HuH-7 (cell line): ENCODE results near the gene ACTRT2.

ENCODE experiments used
- DNase-seq: peaks from one replicate; pipeline ENCODE4 v3.0.0; 2011; ENCODE audit warnings: low spot score

Gene ACTRT2

DNA sequence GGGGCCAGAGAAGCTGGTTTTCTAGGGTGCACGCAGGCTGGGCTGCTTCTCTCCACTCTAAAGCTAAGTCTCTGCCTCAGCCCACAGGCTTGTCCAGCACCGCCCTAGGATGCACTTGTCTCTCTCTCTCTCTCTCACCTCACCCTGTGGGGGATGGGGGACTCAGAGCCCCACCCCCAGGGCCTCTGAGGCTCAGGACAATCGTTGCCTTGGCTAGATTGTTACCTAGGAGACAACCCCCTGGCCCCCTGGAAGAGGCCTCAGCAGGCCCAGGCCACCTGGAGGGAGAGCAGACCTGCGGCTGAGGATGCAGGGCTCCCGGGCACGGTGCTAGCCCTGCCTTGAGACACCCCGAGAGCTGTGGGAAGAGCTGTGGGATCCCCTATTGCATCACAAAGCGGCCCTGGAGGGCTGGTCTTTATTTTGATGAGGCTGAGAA, at the start of gene ACTRT2:
TSS of gene ACTRT2 (plus strand) at position 235 of the 439 bp plus-strand sequence. CDS start 220 bp downstream, outside the sequence.
- DNase-seq = no peak

DNA sequence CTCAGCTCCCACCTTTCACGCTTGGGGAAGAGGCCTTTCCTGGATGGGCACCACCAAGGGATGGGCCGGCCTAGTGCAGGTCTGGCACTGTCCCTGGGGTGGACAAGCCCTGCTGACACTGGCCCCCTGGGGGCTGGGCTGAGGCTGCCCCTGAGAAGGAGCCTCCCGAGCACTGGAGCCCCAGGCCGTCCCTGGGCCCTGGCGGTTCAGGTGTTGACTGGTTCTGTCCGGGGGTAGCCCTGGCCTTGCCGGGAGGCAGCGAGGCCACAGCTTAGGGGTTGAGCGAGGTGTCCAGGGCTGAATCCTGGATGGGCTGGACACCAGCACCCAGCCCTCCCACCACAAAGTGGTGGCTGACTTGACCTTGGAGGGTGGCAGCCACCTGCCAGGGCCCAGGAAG, 49.7 kb upstream of the ACTRT2 start:
- DNase-seq = no peak

GRCh38 chr1:2972011-2972878, 49.0 kb upstream of the ACTRT2 start:
- no peak for DNase-seq

DNA sequence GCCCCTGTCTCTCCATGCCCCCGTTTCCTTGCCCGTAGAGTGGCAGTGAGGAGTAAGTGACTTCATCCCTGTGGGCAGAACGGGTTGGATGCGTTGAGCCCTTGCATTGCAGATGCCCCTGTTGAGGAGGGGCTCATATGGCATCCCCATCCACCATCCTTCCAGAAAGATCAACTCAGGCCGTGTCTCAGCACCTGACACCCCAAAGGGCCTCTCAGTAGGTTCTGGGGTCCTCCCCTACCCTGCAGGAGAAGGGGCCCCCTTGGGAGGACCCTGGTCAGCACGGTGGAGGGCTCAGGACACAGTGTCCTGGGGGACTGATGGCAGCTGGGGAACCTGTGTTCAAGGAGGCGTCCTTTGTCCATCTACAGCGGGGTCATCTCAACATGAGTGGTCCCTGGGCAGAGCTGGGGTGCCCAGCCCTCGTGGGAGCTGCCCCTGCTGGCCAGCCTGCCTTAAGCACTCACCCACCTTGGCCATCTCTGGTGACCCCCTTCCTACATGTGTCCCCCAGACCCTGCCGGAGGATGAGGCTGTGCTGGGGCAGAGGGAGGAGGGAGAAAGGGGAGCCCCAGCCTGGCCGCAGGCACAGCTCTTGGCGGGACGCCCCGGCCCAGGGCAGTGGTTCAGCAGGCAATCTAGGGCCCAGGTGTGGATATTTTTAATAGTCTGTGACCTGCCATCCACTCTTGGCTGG, 48.2 kb upstream of the ACTRT2 start:
- no peak for DNase-seq

- no peak for DNase-seq
These were observed 47.4 kb upstream of the ACTRT2 start for GRCh38 chr1:2973601-2974593.

DNA sequence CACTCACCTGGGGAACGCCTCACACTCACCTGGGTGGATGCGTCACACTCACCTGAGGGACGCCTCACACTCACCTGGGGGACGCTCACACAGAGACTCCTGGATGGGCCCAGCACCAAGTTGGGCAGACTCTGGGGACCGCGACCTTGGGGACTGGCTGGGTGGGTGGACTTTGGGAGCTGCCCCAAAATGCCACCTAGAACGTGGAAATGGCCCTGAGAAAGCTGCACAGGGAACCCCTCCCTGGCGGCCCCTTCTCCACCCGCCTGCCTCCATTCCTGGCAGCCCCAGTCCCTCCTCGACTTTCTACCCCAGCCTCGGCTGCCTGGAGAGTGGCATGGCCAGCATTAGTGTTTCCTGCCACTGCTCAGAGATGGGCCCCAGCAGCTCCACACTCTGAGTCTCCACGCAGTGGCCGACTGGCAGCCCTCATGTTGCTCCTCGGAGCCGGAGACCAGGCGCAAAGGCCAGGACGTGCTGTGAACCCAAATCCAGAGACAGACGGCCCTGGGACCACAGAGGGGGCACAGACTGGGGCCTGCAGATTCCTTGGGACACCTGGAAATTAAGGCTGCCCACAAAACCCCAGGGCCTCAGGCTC, 46.5 kb upstream of the ACTRT2 start:
- no peak for DNase-seq

DNA sequence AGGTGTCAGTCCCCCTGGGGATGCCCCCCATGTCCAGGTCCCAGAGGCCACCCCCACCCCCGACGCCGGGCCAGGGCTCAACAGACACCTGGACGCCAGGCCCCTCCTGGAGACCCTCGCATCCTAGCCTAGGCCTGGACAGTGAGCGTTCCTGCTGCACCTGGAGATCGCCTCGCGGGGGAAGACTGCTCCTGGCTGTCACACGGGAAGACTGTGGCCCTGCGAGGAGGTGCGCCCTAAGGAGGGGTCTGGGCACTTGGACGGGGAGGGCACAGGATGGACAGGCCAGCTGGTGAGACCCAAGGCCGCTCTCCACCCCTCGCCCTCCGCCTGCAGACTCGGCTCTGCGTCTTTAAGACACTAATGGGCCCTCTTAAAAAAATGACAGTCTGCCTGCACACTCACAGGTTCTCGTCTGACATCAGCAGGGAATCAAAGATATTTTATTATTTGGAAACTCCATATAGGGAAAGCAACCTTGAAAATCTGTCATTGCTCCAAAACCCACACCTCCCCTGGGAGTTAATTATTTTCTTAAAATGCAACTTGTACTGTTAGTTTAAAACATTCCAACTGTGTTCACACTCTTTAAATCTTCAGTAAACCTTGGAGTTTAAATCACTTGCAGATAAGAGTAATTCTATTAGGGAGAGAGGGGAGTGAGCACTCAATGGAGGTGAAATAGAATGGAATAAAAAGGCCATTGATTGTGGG, 45.6 kb upstream of the ACTRT2 start:
- DNase-seq = no peak

- DNase-seq = no peak
These were observed 45.1 kb upstream of the ACTRT2 start for GRCh38 chr1:2976180-2976562.

GRCh38 chr1:2977886-2978611, 43.2 kb upstream of the ACTRT2 start:
- DNase-seq = no peak

DNA sequence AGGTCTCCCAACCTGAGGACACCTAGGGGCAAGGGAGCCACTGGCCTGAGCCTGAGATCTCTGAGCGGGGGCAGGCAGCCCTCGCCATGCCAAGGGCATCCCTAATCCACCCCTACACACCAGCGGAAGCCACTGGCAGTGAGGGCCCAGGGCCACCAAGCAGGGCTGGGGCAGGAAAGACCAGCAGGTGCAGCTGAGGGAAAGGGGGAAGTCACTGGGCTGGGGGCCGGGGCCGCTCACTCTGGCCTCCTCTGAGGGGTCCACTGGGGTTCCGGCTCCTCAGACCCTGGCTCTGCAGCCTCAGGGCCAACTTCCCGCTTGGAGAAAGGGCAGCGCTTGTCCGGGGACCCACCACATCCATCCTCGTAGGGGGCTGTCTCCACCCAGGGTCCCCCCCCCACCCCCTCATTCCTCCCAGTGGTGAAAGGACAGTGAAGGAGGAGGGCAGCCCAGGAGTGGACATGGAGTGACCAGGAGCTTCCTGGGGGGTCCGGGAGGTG, 42.5 kb upstream of the ACTRT2 start:
- DNase-seq = no peak

DNA sequence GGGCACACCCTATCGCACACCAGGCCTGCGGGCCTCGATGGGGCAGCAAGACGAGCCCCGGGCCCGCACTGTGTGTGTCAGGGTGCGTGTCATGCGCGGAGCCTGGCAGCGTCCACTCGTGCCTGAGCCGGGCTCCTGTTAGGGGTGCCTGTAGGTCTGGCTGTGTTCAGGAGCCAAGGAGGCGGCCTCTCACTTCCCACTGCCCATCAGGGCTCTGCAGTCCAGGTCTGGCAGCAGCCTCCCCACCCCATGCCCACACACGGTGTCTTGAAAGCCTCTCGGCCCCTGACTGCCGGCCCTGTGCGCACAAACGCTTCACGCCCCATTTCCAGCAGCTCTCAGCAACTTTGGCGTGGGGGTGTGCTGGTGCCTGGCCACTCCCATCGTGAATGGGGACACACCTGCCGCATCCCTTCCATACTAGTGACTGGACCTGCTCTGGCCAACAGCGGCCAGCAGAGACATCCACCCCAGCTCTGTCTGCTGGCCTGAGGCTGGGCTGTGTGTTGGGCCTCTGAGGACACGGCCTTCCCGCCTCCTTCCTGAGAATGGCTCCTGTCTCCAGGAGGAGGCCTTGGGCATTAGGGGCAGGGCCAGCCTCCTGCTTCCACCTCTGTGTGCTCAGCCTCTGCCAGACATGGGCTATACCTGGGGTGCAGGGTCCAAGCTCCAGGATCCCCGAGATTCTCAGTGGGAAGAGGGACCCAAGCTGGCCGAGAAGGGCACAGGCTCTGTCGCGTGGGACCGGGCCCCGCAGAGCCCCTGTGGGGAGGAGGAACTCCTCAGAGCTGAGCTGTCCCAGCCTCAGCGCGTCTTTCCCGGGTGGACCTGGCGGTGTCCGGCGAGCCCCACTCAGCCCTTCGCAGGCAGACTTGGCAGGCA, 41.8 kb upstream of the ACTRT2 start:
- no peak for DNase-seq

DNA sequence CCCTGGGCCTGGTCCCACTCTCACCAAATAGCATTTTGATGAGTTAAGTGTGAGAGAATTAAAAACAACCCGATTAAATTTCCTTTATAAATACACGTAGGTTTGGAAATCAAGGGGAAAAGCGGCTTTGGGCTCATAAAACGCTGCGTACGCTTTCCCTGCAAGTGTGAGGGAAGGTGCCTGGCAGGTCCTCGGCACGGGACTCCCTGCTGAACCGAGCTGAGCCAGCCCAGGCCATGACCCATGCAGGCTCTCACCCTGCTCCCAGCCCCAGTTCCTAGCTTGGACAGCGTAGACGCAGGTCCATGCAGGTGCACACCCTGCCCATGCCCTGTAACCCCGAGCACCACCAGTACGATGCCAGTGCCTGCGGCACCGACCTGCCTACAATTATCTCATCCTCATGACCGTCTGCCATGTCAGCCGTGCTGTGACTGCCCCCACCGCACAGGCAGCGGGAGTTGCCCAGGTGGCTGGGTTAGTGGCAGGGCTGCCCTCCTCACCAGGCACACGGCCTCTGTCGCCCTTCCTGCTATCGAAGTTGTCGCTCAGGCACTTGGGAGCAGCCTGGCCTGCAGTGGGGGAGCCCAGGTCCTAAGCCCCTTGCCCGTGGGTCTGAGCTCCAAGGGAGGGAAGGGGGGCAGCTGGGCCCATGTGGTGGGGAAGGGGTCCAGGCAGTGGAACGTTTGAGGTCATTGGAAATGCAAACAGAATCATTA, 41.0 kb upstream of the ACTRT2 start:
- no peak for DNase-seq

- no peak for DNase-seq
These were observed 40.4 kb upstream of the ACTRT2 start for GRCh38 chr1:2980849-2981248.

GRCh38 chr1:2981388-2981787, 39.9 kb upstream of the ACTRT2 start:
- DNase-seq = no peak

DNA sequence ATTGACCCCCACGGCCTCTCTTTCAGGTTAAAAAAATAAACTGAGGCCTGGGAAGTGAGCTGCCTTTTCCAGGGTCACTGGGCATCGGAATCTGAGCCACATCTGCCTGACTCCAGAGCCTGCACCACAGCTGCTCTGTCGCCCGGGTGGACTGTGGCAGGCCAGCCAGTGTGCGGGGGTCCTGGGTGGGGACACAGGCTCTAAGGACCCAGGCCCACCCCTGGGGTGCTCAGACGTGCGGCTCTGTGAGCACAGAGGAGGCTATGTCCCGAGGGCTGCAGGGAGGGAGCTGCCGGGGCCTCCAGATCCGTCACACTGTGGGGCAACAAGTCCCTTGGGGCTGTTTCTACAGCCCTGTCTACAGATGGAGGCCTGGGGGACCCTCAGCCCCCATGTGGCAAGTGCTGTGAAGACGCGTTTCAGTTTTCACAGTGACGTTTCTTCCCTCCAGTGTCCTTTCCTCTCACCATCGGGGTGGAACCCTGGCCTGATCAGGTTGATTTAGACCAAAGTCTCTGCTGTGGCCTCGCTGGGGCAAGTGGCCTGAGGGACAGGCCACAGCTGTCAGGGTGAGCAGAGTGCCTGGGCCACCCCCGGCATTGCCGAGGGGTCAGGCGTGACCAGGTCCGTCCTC, 39.2 kb upstream of the ACTRT2 start:
- DNase-seq = no peak

DNA sequence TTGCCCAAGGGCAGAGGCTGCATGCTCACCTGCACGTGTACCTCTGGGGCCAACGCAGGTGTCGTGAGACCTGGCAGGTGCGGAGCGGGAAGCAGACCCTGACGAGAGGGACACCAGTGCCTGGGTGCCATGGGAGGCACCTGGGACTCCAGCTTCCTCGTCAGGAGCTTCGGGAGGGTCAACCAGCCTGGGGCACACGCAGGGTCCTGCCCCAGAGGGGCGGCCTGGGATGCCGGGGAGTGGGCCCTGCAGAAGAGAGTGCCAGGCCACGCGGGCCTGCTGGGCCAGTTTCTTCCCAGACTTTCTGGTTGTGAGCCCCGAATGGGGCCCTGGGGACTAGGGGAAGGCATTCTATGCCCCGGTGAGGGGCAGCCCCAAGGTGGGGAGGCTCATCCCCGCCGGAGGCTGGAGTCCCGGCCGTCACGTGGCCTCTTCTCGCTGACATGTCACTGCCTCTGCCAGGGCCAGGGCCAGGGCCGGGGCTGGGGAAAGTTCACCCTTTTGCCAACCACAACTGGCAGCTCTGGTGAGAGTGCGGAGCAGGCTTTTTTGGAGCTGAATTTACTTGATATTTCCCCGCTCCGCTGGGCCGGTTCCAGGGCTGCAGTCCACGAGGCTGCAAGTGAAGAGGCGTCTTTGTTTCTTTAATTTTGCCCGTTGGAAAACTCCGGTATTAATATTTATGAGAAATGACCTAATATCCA, 38.5 kb upstream of the ACTRT2 start:
- no peak for DNase-seq

DNA sequence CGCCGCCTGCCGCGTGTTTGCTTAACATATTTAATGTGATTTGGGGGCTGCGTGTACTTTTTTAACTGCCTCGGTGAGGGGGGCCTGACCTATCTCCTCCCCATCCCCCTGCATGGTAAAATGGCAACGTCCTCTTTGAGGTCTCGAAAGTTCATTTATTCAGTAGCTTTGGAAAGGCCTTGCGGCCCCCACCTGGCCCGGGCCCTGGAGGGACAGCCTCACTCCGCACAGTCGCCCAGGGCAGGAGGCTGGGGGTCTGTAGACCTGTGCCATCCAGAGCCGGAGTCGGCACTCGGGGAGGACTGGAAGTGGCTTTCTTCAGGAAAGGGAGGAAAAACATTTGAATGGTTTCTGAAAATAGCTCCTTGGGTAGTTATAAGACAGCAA, 38.0 kb upstream of the ACTRT2 start:
- DNase-seq = no peak
